ENCODE measurements around the gene MFN2. TPM values are rescaled to one million over a fixed set of nuclear protein-coding genes. Genes with fewer than 3 reads are reported as not detected.

The MFN2 gene
- total RNA-seq, 1 experiment from 2014 or later, result 54.8 TPM

- H3K9me3 ChIP-seq (replicated peaks), result no peaks in the 10 kb centered on the region
- no peaks in the 10 kb centered on the region for H3K27me3 ChIP-seq (replicated peaks)
- no peak overlapping the region for H3K27ac ChIP-seq
- H3K36me3 ChIP-seq, result peaks cover 88% of the 10 kb centered on the region
- no peak overlapping the region for H3K4me3 ChIP-seq
- no peaks in the 10 kb centered on the region for H3K4me1 ChIP-seq (replicated peaks)
- no peak for DNase-seq (ENCODE audit: low read depth in 1 of 2, low spot score in 2 of 2)
Observed at GRCh38 chr1:11946647-11947046, 33.6 kb upstream of the MFN2 start.

- H3K4me1 ChIP-seq (replicated peaks), result no peaks in the 10 kb centered on the region
- no peak for DNase-seq (ENCODE audit: low read depth in 1 of 2, low spot score in 2 of 2)
- H3K27me3 ChIP-seq (replicated peaks), result no peaks in the 10 kb centered on the region
- no peak overlapping the region for H3K27ac ChIP-seq
- H3K36me3 ChIP-seq, result peaks cover 90% of the 10 kb centered on the region
- H3K4me3 ChIP-seq, result no peak overlapping the region
- H3K9me3 ChIP-seq (replicated peaks), result no peaks in the 10 kb centered on the region
Observed at GRCh38 chr1:11948822-11949458, 31.3 kb upstream of the MFN2 start.

GRCh38 chr1:11951901-11952300, 28.3 kb upstream of the MFN2 start:
- Histone ChIP-seq H3K36me3 (peaks cover 92% of the 10 kb centered on the region), H3K4me3 (no peak overlapping the region), H3K27ac (no peak overlapping the region), H3K4me1 (replicated peaks) (no peaks in the 10 kb centered on the region), H3K9me3 (replicated peaks) (no peaks in the 10 kb centered on the region), H3K27me3 (replicated peaks) (no peaks in the 10 kb centered on the region)
- DNase-seq (ENCODE audit: low read depth in 1 of 2, low spot score in 2 of 2), result no peak

GRCh38 chr1:11952455-11953109, 27.7 kb upstream of the MFN2 start:
- DNase-seq (ENCODE audit: low read depth in 1 of 2, low spot score in 2 of 2), result no peak
- Histone ChIP-seq H3K36me3 (peaks cover 93% of the 10 kb centered on the region), H3K27ac (no peak overlapping the region), H3K4me3 (no peak overlapping the region), H3K27me3 (replicated peaks) (no peaks in the 10 kb centered on the region), H3K4me1 (replicated peaks) (no peaks in the 10 kb centered on the region), H3K9me3 (replicated peaks) (no peaks in the 10 kb centered on the region)

GRCh38 chr1:11955221-11955620, 25.0 kb upstream of the MFN2 start:
- Histone ChIP-seq H3K27me3 (replicated peaks) (no peaks in the 10 kb centered on the region), H3K4me1 (replicated peaks) (no peaks in the 10 kb centered on the region), H3K27ac (no peak overlapping the region), H3K9me3 (replicated peaks) (no peaks in the 10 kb centered on the region), H3K36me3 (peaks cover 84% of the 10 kb centered on the region), H3K4me3 (no peak overlapping the region)
- DNase-seq (ENCODE audit: low read depth in 1 of 2, low spot score in 2 of 2), result no peak

GRCh38 chr1:11957398-11957797, 22.8 kb upstream of the MFN2 start:
- no peak for DNase-seq (ENCODE audit: low read depth in 1 of 2, low spot score in 2 of 2)
- H3K4me1 ChIP-seq (replicated peaks), result no peaks in the 10 kb centered on the region
- H3K27ac ChIP-seq, result no peak overlapping the region
- H3K9me3 ChIP-seq (replicated peaks), result no peaks in the 10 kb centered on the region
- peaks cover 81% of the 10 kb centered on the region for H3K36me3 ChIP-seq
- H3K4me3 ChIP-seq, result no peak overlapping the region
- no peaks in the 10 kb centered on the region for H3K27me3 ChIP-seq (replicated peaks)

- H3K27ac ChIP-seq, result no peak overlapping the region
- H3K36me3 ChIP-seq, result peaks cover 81% of the 10 kb centered on the region
- H3K4me1 ChIP-seq (replicated peaks), result no peaks in the 10 kb centered on the region
- H3K27me3 ChIP-seq (replicated peaks), result no peaks in the 10 kb centered on the region
- no peaks in the 10 kb centered on the region for H3K9me3 ChIP-seq (replicated peaks)
- no peak for DNase-seq (ENCODE audit: low read depth in 1 of 2, low spot score in 2 of 2)
- no peak overlapping the region for H3K4me3 ChIP-seq
Observed at GRCh38 chr1:11957897-11958296, 22.3 kb upstream of the MFN2 start.

- no peak for DNase-seq (ENCODE audit: low read depth in 1 of 2, low spot score in 2 of 2)
- Histone ChIP-seq H3K9me3 (replicated peaks) (no peaks in the 10 kb centered on the region), H3K36me3 (peaks cover 82% of the 10 kb centered on the region), H3K27me3 (replicated peaks) (no peaks in the 10 kb centered on the region), H3K4me3 (no peak overlapping the region), H3K4me1 (replicated peaks) (no peaks in the 10 kb centered on the region), H3K27ac (no peak overlapping the region)
Observed at GRCh38 chr1:11960276-11960675, 20.0 kb upstream of the MFN2 start.

- Histone ChIP-seq H3K27me3 (replicated peaks) (no peaks in the 10 kb centered on the region), H3K4me3 (no peak overlapping the region), H3K27ac (no peak overlapping the region), H3K9me3 (replicated peaks) (no peaks in the 10 kb centered on the region), H3K36me3 (peaks cover 82% of the 10 kb centered on the region), H3K4me1 (replicated peaks) (no peaks in the 10 kb centered on the region)
- DNase-seq (ENCODE audit: low read depth in 1 of 2, low spot score in 2 of 2), result no peak
Observed at GRCh38 chr1:11960715-11961114, 19.5 kb upstream of the MFN2 start.

GRCh38 chr1:11961230-11961629, 19.0 kb upstream of the MFN2 start:
- no peak for DNase-seq (ENCODE audit: low read depth in 1 of 2, low spot score in 2 of 2)
- Histone ChIP-seq H3K27me3 (replicated peaks) (no peaks in the 10 kb centered on the region), H3K4me1 (replicated peaks) (no peaks in the 10 kb centered on the region), H3K4me3 (no peak overlapping the region), H3K9me3 (replicated peaks) (no peaks in the 10 kb centered on the region), H3K27ac (no peak overlapping the region), H3K36me3 (peaks cover 81% of the 10 kb centered on the region)

GRCh38 chr1:11963622-11964021, 16.6 kb upstream of the MFN2 start:
- DNase-seq (ENCODE audit: low read depth in 1 of 2, low spot score in 2 of 2), result no peak
- H3K36me3 ChIP-seq, result peaks cover 65% of the 10 kb centered on the region
- no peaks in the 10 kb centered on the region for H3K27me3 ChIP-seq (replicated peaks)
- H3K9me3 ChIP-seq (replicated peaks), result no peaks in the 10 kb centered on the region
- no peaks in the 10 kb centered on the region for H3K4me1 ChIP-seq (replicated peaks)
- H3K27ac ChIP-seq, result no peak overlapping the region
- no peak overlapping the region for H3K4me3 ChIP-seq

- H3K36me3 ChIP-seq, result peaks cover 68% of the 10 kb centered on the region
- H3K27me3 ChIP-seq (replicated peaks), result no peaks in the 10 kb centered on the region
- DNase-seq (ENCODE audit: low read depth in 1 of 2, low spot score in 2 of 2), result no peak
- no peak overlapping the region for H3K27ac ChIP-seq
- no peak overlapping the region for H3K4me3 ChIP-seq
- no peaks in the 10 kb centered on the region for H3K9me3 ChIP-seq (replicated peaks)
- no peaks in the 10 kb centered on the region for H3K4me1 ChIP-seq (replicated peaks)
Observed at GRCh38 chr1:11964656-11965055, 15.6 kb upstream of the MFN2 start.

- no peak overlapping the region for H3K4me3 ChIP-seq
- peaks cover 65% of the 10 kb centered on the region for H3K36me3 ChIP-seq
- H3K27ac ChIP-seq, result no peak overlapping the region
- H3K9me3 ChIP-seq (replicated peaks), result no peaks in the 10 kb centered on the region
- no peaks in the 10 kb centered on the region for H3K27me3 ChIP-seq (replicated peaks)
- no peak for DNase-seq (ENCODE audit: low read depth in 1 of 2, low spot score in 2 of 2)
- H3K4me1 ChIP-seq (replicated peaks), result no peaks in the 10 kb centered on the region
Observed at GRCh38 chr1:11967028-11967547, 13.2 kb upstream of the MFN2 start.

- Histone ChIP-seq H3K4me1 (replicated peaks) (no peaks in the 10 kb centered on the region), H3K36me3 (peaks cover 65% of the 10 kb centered on the region), H3K27ac (no peak overlapping the region), H3K4me3 (no peak overlapping the region), H3K9me3 (replicated peaks) (no peaks in the 10 kb centered on the region), H3K27me3 (replicated peaks) (no peaks in the 10 kb centered on the region)
- no peak for DNase-seq (ENCODE audit: low read depth in 1 of 2, low spot score in 2 of 2)
Observed at GRCh38 chr1:11970441-11971185, 9.6 kb upstream of the MFN2 start.
